Retinal pigment epithelial cell (primary cell): ENCODE measurements around the gene PASK.

Experiments used
- DNase-seq: peaks from one replicate; pipeline ENCODE4 v3.0.0-alpha.2; 2010; ENCODE audit warnings: low read depth
- H3K4me3 ChIP-seq: 2 replicates; pipeline ENCODE4 v1.5.1; 2011; ENCODE audit warnings: mild to moderate bottlenecking, low read length, control low read depth, moderate library complexity
- TF ChIP-seq, protein P1 (sequence below): conservative IDR thresholded peaks from 2 replicates; pipeline ENCODE4 v1.5.1; 2011; ENCODE audit warnings: low read depth, low read length, control low read depth, inconsistent platforms

Gene PASK

DNA sequence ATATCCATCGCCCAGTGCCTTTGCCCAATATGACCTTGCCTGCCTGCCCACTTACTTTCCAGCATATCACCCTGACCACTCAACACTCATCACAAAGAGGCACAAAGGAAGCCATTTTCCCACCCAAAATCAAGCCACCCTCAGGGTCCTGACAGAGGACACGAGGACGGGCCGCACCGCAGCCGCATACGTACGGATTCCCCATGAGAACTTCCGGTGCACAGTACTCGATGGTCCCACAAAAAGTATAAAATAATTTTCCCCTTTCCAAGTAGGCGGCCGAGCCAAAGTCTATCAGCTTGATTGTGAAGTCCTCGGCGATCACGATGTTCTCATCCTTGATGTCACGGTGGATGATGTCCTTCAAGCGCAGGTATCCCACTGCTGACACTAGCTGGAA, 37.2 kb downstream of the PASK start:
- no peak overlapping the region for H3K4me3 ChIP-seq
- no peak for DNase-seq
- TF ChIP-seq, protein P1, sequence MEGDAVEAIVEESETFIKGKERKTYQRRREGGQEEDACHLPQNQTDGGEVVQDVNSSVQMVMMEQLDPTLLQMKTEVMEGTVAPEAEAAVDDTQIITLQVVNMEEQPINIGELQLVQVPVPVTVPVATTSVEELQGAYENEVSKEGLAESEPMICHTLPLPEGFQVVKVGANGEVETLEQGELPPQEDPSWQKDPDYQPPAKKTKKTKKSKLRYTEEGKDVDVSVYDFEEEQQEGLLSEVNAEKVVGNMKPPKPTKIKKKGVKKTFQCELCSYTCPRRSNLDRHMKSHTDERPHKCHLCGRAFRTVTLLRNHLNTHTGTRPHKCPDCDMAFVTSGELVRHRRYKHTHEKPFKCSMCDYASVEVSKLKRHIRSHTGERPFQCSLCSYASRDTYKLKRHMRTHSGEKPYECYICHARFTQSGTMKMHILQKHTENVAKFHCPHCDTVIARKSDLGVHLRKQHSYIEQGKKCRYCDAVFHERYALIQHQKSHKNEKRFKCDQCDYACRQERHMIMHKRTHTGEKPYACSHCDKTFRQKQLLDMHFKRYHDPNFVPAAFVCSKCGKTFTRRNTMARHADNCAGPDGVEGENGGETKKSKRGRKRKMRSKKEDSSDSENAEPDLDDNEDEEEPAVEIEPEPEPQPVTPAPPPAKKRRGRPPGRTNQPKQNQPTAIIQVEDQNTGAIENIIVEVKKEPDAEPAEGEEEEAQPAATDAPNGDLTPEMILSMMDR = no peak

DNA sequence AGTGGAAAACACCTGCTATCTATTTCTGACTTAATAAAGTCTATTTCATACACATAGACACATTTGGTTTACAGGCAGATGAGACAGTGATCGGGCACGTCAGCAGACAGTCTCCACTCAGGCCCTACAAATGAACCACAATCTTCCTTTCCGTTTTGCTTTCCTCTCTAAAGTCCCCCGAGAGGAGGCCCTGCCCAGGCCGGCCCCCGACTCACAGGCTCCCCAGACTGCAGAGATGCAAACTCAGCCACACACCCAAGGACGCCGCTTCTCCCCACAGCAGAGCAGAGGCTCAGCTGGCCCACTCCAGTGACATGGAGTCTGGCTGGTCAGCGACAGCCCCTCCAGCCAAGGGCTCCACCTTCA, 37.8 kb downstream of the PASK start:
- DNase-seq = no peak
- H3K4me3 ChIP-seq = no peak overlapping the region
- TF ChIP-seq, protein P1 = no peak

DNA sequence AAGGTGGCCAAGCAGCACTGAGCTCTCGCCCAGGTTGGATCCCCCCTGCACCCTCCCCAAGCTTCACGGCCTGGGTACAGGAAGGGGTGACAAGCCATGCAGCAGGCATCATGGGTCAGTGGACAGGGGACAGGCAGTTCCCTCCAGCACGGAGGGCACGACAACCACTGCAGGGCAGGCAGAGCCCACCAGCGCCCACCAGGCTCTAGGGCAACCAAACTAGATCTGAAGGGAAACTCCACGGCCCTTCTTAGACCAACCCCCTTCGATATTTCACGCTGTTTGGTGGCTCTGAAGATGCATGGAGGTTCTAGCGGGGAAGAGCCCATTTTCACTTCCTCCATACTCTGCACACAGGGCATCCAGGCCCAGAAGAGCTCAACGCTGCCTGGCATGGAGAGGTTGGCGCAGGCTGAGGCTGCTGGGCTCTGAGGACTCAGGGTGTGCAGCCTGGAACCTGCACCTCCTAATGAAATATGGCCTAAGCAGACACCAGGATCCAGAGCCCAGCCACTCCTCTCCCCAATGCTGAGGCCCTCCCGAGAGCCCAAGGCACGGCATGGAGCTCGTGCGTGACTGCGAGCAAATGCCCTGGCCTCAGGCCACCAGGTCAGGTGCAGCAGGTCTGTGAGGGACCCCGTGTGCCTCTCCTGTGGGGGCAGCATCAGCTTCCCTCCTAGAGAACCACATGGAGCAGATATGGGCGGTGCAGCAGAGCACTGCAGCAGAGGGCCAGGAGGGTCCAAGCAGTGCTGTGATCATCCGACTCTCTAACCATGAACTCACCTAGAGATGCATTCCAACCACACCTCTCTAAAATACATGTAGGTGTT, 38.4 kb downstream of the PASK start:
- H3K4me3 ChIP-seq = no peak overlapping the region
- TF ChIP-seq, protein P1 = no peak
- DNase-seq = no peak

DNA sequence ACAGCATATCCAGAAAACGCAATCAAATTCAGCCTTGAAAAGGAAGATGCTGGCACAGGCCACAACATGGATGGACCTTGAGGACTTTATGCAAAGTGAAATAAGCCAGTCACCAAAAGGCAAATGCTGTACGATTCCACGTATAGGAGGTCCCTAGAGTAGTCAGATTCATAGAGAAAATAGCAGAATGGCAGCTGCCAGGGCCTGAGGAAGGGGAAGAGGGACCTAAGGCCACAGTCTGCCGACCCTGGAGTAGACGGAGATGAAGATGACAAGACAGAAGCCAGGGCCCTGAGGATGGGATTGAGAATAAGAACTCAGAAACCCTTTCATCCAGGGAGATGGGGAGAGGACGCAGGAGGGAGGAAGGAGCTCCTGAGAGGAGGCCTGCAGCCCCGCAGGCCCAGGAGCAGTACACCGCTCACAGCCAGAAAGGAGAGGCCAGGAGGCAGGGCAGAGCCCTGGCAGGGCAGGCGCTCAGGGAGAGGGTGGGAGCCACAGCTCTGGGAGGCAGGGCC, 39.1 kb downstream of the PASK start:
- no peak for DNase-seq
- TF ChIP-seq, protein P1 = no peak
- H3K4me3 ChIP-seq = no peak overlapping the region

DNA sequence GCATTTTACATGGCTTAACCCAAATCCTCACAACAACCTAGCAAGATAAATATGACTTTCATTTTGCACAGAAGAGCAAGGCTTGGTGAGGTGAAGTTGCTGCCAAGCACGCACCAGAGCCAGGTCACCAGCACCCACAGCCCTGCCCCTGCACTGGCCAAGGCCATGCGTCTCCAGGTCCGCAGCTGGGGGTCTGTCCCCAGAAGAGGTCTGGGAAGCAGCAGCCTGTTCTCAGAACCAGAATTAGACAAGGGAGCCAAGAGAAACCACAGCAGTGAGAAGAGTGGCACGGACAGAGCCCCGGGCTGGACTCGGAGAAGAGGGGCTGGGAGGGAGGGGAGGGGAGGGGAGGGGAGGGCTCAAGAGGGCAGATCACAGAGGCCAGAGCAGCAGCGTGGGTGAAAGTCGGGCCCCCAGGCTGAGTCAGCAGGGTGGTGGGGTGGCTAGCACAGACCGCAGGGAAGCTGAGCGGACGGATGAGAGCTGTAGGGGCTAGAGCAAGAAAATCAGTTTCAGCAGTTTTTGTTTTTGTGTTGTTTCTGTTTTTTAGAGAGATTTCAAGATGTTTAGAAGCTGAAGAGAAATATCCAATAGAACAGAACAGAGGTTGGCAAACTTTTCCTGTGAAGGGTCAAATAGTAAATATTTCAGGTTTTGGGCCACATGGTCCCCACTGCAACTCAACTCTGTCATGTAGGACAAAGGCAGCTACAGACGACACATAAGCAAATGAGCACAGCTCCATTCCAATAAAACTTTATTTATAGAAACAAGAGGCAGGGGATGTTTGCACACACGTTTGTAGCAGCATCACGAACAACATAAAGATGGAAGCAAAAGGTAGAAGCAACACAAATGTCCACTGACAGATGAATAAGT, 39.8 kb downstream of the PASK start:
- no peak for DNase-seq
- no peak overlapping the region for H3K4me3 ChIP-seq
- TF ChIP-seq, protein P1 = no peak

DNA sequence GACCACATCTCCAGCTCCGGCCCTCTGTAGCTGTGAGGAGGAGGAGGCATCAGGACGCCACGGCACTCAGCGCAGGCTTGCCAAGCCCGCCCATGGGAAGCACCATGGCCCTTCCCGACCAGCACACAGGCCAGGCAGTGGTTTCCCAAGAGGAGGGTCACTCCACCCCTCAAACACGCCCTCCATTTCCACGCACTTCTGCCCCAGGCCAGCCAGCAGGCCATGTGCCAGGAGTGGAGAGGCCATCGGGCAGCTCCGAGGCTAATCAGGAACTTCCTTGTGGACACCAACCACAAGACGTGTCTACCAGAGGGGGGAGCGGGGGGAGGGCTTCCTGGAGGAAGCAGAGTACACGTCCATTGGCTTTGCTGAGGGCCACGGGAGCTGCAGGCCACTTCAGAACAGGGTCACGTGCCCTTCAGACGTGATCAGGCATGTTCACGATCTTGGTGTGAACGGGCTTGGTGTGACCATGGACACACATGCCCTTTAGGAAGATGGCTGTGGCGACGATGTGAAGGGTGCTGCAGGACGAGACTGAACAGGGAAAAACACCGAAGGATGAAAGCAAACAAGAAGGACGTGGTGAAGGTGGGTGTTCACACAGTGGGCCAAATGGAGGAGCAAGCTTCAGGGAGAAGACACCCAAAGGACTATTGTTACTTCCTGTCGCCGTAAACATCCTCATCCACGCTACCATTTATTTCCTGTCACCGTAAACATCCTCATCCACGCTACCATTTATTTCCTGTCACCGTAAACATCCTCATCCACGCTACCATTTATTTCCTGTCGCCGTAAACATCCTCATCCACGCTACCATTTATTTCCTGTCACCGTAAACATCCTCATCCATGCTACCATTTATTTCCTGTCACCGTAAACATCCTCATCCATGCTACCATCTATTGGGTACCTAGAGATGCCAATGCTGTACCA, 40.7 kb downstream of the PASK start:
- H3K4me3 ChIP-seq = no peak overlapping the region
- TF ChIP-seq, protein P1 = no peak
- DNase-seq = no peak
